SW480 (cell line): ENCODE results near the gene IER3.

ENCODE experiments used
- DNase-seq: peaks from one replicate; pipeline ENCODE4 v3.0.0-alpha.2; 2016; ENCODE audit warnings: low spot score

Gene IER3

DNA sequence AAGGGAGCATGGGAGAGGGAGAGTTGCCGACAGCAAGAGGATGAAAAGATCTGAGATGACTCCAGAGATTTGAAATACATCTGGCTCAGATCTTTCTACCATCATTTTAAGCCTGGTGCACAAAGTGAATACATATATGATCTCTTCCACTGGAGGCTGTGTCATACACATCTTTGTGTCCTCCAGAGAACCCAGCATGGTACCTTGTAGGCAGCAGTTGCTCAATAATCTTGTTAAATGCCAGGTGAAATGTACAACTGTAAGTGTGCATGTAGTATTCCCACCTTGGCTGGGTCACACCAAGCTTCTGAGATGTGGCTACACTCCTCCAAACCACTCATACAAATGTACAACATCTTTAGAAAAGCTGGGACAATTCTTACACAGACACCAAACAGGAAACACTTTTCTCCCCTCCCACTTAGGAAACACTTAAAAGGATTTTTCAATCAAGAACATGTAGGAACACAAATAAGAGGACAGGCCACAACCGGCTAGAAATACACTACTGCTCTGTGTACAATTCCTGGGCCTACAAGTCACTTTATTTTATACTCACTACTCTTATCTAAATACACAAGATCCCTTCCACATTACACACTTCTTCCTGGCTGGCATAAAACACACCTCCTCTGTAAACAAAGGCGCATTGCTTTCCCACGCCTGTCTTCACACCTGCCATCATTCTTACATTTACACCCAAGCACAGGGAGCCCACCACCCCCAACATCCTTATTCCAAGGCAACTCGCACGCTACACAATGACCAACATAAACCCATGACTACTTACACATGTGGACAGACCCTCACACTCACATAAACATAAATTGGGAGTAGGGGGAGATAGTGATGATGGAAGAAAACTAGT lies 3.8 kb upstream of the IER3 start:
- peak; percentile 88 for DNase-seq

DNA sequence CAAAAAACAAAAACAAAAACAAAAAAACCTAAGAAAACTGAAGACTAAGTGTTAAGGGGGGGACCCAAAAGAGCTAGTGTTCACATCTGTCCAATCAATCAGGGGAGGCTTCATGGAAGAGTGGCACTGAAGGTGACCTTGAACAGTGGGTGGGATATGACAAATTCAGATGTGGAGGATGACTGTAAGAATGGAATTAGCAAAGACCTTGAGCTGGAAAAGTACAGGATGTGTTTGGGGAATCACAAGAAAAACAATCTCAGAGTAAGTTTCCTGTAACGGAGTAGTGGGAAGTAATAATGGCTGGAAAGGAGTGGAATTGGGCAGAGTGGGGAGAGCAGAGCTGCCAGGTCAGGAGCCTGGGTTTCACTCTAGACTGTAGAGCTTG lies 2.9 kb upstream of the IER3 start:
- no peak for DNase-seq

DNA sequence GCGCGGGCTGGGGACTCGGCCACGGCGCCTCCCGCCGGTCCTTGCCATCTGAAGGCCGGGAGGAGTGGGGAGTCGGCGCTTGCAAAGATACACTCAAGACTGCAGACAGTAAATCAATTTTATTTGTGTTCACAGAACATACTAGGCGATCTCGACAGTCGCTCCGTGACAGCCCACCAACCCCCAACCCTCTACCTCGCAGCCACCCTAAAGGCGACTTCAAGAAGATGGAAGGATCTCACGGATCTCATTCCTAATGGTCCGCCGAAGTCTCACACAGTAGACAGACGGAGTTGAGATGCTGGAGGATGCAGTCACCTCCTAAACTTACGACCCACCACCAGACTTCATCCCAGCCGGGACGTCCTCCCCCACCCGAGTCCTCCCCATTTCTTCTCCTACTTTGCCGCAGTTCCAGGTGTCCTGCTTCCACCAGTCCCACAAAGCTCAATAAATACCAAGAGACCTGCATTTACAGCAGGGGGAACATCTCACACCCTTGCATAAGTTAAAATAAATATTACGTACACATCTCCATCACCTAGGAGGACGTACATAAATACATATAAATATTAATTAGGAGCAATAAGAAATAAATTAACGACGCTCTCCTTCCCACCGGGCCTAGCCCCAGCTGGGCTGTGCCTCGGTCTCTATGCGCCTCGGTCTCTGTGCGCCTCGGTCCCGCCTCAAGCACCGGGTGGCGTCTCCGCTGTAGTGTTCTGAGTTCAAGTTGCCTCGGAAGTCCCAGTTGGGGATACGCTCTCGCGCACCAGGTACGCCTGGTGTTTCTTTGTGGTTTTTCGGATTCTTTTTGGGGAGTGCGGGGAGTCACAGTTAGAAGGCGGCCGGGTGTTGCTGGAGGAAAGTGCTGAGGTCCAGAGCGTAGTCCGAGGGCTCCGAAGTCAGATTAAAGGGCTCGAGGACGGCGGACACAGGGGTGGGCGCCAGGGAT lies 971 bp downstream of the IER3 start:
- DNase-seq, result peak; percentile 39

DNA sequence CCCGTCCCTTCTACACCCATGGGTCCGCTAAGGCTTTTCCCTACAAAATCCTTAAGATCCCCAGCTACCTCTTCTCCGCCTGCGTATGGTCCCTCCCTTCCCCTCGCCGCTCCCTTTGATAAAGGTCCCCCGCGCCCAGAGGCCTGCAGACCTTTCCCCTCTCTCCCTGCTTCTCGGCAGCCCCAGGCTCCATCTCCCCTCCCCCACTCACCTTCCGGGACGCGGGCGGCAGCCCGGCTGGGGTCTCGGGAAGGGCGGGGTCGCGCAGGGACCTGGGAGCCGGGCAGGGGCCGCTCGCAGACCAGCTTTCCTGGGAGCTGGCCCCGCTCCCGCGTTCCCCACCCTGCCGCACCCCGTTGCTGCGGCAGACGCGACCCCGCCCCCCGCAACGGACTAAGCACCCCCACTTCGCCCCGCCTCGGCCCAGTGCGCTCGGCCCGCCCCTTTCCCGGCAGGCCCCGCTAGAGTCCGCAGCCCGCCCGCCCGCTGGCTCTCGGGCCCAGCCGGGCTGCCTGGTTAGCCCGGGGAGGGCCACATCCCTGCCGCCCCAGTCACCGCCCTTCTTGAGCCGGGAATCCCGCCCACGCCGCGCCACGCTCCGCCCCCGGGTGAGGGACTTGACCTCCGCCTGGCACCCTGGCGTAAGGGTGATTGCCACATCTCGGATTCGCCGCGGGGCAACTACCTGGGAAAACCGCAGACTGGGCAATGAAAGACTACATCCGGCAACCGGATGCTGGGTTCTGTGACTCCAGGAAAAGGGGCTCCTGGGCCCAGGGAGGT lies 1.8 kb downstream of the IER3 start, which contains the start of gene FLOT1:
Gene FLOT1, minus strand, starts transcription at position 372 of the 783 bp plus-strand sequence. CDS start 498 bp downstream, outside the sequence.
- peak; percentile 92 for DNase-seq

DNA sequence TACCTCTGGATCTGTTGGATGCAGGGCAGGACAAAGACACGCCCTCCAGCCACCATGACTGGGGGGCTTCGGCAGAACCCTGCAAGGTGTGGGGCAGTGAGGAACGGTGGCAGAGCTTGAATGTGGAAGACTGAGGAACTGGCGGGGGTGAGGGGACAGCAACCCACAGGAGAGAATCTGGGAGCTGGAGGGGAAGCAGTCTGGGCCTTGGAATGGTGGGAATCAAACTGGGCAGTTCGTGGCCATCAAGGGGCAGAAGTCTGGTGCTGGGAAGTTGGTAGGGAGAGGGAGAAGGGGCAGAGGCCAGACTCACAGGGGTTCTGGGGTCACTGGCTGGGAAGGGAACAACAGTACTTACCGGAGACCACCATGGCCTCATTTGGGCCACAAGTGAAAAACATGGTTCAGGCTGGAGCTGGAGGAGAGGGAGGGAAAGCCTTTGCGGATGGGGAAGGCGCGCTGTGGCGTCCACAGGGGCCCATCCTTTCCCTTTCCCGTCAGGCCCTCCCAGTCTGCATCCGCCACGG lies 2.5 kb downstream of the IER3 start:
- DNase-seq, result peak; percentile 41

DNA sequence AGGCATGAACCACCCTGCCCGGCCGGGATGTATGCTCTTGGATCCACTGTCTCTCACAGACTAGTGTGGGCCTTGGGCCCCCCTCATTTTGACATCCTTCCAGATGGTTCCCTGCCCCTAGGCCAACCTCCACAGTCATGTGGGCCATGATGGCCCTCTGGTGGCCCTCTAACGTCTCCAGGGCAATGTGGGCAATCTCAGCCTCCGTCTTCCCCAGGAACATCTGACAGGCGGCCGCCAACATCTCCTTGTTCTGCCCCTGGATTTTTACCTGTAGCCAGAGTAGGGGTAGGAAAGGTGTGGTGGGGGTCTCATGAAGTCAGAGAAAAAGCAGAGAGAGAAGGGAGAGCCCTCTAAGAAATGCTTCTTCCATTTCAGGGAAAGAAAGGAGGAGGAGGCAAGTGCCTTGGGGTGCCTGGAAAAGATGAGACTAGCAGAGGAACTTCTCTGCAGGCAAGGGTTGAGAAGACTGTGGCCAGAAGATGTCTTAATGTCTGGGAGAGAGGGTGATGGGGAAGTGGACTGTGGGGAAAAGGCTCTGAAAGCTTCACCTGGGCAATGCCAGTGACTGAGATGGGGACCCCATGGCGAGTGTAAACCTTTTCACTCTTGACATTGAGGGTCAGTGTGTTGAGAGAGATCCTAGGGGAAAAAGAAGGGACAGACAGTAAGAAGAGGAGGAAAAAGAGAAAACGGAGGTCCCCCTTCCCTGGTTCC lies 3.1 kb downstream of the IER3 start:
- DNase-seq, result no peak

DNA sequence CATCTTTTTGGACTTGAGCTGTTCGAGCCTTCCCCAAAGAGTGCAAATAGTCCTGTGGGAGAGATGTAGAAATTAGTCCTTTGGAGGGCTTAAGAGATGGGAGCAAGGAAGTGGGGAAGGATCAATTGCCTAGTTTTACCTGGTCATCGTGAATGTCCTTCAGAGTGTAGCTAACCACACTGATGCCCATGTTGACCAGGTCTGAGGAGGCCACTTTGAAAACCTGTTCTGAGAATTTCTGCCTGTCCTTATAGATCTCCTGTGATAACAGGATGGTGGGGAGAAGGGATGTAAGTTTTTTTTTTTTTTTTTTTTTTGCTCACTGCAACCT lies 3.8 kb downstream of the IER3 start:
- DNase-seq, result no peak

DNA sequence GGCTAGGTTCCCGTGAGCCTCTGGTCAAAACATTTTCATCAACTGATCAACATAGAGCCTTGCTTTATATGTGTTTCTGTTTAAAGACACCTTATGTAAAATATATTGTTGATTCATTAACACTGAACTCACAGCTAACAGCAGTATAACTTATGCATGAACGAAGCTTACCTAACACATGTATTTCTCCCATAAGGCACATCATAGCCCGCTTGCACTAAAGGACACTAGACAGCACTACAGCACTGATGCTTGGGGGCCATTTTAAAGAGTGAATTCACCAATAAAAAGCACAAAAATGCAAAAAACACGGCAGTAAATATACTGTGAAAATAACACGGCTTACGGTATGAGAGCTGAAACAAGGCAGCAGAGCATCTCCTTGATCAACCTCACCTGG lies 5.8 kb downstream of the IER3 start:
- DNase-seq, result no peak

DNA sequence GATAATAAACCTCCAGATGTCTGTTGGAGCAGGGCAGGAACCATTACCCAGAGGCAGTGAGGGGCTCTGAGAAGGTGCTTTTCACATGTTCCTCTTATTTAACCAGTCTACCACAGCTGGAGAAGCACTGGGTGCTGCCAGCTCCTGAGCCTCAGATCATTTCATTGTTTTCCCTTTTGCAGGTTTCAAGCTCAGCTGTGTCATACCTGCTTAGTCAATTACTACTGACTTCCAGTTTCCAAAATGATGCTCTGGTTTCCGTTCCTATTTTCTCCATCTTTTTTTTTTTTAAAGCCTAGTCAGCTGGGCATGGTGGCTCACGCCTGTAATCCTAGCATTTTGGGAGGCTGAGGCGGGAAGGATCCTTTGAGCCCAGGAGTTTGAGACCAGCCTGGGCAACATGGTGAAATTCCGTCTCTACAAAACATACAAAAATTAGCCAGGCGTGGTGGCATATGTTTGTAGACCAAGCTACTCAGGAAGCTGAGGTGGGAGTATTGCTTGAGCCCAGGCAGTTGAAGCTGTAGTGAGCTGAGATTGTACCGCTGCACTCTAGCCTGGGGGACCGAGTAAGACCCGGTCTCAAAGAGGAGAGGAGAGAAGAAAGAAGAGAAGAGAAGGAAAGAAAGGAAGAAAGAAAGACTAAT lies 8.6 kb downstream of the IER3 start:
- no peak for DNase-seq

DNA sequence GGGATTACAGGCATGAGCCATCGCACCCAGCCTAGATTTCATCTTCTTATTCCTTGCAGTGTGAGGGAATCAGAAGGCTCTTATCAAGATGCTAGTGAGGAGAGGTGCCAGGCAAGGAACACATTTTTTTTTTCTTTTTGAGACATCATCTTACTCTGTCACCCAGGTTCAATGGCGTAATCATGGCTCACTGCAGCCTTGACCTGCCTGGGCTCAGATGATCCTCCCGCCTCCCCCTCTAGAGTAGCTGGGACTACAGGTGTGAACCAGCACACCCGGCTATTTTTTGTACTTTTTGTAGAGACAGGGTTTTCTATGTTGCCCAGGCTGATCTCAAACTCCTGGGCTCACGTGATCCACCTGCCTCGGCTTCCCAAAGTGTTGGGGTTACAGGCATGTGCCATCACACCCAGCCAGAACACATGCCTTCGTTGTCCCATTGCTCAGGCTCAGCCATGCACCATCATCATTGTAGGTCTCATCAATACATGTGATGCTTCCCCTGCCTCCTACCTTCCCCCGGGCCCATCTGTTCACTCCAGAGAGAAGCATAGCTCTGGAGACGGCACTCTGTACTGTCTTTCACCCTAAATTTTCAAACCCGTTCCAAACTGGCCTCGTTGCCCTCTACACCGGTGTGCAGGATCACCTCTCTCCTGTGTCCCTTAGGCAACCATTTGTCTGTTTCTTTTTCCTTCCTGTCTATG lies 12.0 kb downstream of the IER3 start:
- DNase-seq, result no peak

DNA sequence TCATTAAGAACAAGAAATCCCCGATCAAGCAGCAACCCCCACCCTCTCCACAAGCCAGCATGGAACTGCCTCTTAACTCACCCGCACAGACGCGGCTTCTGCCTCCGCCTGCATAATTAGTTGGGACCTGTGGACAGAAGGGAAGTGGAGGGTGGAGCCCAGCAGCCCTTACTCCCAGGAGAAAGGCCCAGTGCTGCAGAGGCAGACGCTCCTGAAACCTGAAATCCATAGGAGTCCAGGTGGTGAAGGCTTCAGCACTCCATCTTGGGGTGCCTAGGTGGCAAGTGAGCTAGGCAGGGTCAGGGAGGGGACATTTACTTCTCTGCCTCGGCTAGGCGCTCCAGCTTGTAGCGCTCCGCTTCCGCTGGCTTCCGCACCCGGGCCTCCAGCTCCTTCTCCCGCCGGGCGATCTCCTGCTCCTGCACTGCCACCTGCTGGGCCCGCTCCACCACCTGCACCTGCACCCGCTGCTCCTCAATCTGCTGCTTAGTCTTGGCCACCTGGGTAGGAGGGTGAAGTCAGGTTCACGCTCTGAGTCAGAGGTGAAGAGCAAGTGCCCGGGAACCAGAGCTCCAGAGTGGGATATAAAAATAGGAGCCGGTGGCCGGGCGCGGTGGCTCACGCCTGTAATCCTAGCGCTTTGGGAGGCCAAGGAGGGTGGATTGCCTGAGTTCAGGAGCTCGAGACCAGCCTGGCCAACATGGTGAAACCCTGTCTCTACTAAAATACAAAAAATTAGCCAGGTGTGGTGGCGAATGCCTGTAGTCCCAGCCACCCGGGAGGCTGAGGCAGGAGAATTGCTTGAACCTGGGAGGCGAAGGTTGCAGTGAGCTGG lies 13.5 kb downstream of the IER3 start:
- DNase-seq, result peak; percentile 89

DNA sequence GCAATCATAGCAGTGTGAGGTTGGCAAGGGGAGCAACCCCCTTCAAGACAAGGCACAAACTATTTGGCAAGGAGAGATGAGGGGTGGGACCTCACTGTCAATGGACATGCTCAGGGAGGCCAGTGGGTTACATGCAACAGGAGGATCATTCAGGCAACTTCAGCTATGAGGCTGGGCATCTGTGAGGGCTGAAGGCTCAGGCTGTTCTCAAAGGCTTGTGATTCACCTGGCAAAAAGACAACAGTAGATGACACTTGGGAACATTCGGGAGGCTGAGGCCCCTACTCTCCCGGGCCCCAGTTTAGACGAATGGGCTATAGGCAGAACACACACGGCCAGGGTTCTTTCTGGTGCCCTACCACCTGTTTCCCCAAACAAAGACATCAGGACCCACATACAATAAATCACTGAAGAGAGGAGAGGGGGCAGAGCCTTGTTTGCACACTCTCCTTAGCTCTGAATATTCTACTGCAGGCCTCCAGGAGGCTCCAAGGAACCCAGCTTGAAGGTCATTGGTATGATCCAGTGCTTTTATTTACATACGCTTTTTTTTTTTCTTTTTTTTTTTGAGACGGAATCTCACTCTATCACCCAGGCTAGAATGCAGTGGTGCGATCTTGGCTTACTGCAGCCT lies 16.3 kb downstream of the IER3 start:
- DNase-seq, result no peak

DNA sequence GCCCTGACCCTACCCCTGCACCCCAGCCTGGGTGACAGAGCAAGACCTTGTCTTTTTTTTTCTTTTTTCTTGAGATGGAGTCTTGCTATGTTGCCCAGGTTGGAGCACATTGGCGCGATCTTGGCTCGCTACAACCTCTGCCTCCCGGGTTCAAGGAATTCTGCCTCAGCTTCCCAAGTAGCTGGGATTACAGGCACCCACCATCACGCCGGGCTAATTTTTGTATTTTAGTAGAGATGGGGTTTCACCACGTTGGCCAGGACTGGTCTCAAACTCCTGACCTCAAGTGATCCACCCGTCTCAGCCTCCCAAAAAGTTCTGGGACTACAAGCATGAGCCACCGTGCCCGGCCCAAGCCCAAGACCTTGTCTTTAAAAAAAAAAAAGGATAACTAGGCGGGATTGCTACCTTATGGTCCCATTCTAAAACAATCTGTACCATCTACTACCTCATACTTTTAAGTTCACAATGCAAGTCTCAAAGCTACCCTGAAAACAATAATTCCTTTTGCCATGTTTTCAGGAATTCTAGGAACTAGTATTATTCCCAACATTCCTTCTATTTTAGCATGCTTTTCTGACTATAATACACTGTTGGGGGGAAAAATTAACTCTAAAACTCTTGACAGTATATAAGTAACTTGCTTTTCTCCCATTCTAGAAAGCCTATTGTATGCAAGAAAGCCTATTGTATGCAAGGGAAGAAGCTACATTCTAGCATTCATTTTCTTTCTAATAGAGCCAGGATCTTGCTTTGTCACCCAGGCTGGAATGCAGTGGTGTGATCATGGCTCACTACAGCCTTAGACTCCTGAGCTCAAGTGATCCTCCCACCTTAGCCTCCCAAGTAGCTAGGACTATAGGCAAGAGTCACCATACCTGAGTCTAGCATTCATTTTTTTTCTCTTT lies 17.6 kb downstream of the IER3 start:
- DNase-seq, result no peak

DNA sequence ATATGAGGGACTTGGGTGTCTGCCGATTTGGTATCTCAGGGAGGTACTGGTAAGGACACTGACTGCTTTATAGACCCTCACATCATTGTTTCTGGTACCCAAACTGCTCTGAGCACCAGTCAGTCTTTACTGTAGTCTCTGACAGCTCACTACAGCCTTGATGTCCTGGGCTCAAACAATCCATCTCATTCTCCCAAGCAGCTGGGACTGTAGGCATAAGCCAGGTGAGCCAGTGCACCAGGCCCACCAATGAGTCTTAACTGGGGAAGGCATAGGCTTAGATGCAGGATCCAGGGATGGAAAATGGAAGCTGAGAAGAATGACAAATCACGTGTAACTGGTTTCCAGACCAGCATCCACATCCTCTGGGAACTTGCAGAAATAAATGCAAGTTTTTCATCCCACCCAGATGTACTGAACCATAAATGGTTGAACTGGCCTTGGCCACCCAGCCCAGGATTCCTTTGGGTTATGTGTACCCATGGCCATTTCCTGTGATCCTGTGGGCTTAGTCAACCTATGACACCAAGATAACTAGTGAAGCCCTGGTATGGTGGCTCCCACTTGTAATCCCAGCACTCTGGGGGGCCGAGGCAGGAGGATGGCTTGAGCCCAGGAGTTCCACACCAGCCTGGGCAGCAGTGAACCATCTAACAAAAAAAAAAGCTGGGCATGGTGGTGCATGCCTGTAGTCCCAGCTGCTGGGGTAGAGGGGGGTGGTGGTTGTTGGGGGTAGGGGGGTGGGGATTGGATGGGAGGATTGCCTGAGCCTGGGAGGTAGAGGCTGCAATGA lies 18.4 kb downstream of the IER3 start:
- DNase-seq, result no peak

DNA sequence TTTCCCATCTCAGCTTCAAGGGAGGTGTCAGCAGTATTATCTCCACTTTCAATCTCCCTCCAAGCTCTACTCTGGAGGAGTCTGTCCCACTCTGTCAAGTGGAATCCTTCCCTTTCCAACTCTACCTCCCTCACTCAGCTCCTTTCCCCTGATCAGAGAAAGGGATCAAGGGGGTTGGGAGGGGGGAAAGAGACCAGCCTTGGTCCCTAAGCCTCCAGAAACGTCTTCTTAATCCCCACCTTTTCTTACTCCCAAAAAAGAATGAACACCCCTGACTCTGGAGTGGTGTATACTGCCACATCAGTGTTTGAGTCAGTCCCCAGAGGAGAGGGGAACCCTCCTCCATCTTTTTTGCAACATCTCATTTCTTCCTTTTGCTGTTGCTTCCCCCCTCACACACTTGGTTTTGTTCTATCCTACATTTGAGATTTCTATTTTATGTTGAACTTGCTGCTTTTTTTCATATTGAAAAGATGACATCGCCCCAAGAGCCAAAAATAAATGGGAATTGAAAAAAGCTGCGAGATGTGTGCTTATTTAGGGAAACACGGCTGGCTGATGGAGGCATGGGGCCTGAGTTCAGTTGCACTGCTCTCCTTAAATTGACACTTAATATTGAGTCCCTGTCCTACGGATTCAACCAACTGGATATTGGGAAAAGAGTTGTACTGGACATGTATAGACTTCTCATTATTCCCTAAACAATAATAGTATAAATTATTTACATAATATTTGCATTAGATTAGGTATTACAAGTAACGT lies 19.3 kb downstream of the IER3 start:
- DNase-seq, result no peak
